Vagina (tissue), 2 donors: Measurements from ENCODE around the gene IL16.

Experiments used
- CTCF ChIP-seq, 3 experiments: fragments of 450-650 bp in 2 of 3; fragments of 200-600 bp in 1 of 3; sonication (generic) in 1 of 3; IDR thresholded peaks; one replicate each; pipeline ENCODE4 v1.5.1; 2017 to 2019; ENCODE audit warnings: antibody characterized with exemption in 3 of 3, mild to moderate bottlenecking in 2 of 3, moderate library complexity in 2 of 3
- POLR2A ChIP-seq, 2 donors: fragments of 450-650 bp; IDR thresholded peaks; one replicate each; pipeline ENCODE4 v1.6.1; 2017; ENCODE audit warnings: antibody characterized with exemption in 2 of 2, mild to moderate bottlenecking in 2 of 2, moderate library complexity in 2 of 2
- POLR2AphosphoS5 ChIP-seq, 2 donors: sonication (generic); formaldehyde crosslinking; IDR thresholded peaks; one replicate each; pipeline ENCODE4 v1.9.0; 2017; ENCODE audit warnings: antibody characterized with exemption in 2 of 2, mild to moderate bottlenecking in 2 of 2, low read depth in 1 of 2; ENCODE audit not compliant: insufficient read depth in 1 of 2

- no peak for TF ChIP-seq CTCF (IDR thresholded peaks at IDR 0.05)
- no peak for TF ChIP-seq POLR2AphosphoS5 (IDR thresholded peaks at IDR 0.05; ENCODE audit: insufficient read depth in 1 of 2, low read depth in 1 of 2)
- TF ChIP-seq POLR2A (IDR thresholded peaks at IDR 0.05) = no peak
Measured at GRCh38 chr15:81278306-81279029, 81.8 kb downstream of the IL16 start.
